Measurements from ENCODE around the gene PLLP. TPM values are rescaled to one million over a fixed set of nuclear protein-coding genes. Genes with fewer than 3 reads are reported as not detected.

The PLLP gene
- total RNA-seq, 1 donor from 2014 or later: 0.30 TPM

- peak within 1 kb of the TSS; percentile 85 for H3K4me3 Mint-ChIP-seq (ENCODE audit: unreplicated experiment)
- no peaks in the 10 kb centered on the region for H3K27me3 Mint-ChIP-seq (ENCODE audit: unreplicated experiment)
- H3K27ac Mint-ChIP-seq (ENCODE audit: unreplicated experiment): peak within 1 kb of the TSS; percentile 98
- peaks cover 17% of the 10 kb centered on the region for H3K4me1 Mint-ChIP-seq (ENCODE audit: unreplicated experiment)
- peak; percentile 99 for DNase-seq (ENCODE audit: extremely low spot score, unreplicated experiment)
- H3K9me3 Mint-ChIP-seq (ENCODE audit: unreplicated experiment): no peaks in the 10 kb centered on the region
- TF ChIP-seq CTCF (IDR thresholded peaks at IDR 0.05): peak; percentile 15
- peaks cover 19% of the 10 kb centered on the region for H3K36me3 Mint-ChIP-seq (ENCODE audit: unreplicated experiment)
These were observed 39.6 kb downstream of the PLLP start, which contains the start of gene ARL2BP for GRCh38 chr16:57244767-57245471. ARL2BP (plus strand) TSS chr16:57245259; CDS start chr16:57245368, 109 bp downstream.

GRCh38 chr16:57244463-57244766 lies 40.1 kb downstream of the PLLP start:
- no peaks in the 10 kb centered on the region for H3K9me3 Mint-ChIP-seq (ENCODE audit: unreplicated experiment)
- no peak for DNase-seq (ENCODE audit: extremely low spot score, unreplicated experiment)
- H3K27ac Mint-ChIP-seq (ENCODE audit: unreplicated experiment): peak overlapping the region; percentile 98
- H3K27me3 Mint-ChIP-seq (ENCODE audit: unreplicated experiment): no peaks in the 10 kb centered on the region
- H3K36me3 Mint-ChIP-seq (ENCODE audit: unreplicated experiment): peaks cover 18% of the 10 kb centered on the region
- TF ChIP-seq CTCF (IDR thresholded peaks at IDR 0.05): no peak
- H3K4me1 Mint-ChIP-seq (ENCODE audit: unreplicated experiment): peaks cover 17% of the 10 kb centered on the region
- H3K4me3 Mint-ChIP-seq (ENCODE audit: unreplicated experiment): peak overlapping the region; percentile 85

DNA sequence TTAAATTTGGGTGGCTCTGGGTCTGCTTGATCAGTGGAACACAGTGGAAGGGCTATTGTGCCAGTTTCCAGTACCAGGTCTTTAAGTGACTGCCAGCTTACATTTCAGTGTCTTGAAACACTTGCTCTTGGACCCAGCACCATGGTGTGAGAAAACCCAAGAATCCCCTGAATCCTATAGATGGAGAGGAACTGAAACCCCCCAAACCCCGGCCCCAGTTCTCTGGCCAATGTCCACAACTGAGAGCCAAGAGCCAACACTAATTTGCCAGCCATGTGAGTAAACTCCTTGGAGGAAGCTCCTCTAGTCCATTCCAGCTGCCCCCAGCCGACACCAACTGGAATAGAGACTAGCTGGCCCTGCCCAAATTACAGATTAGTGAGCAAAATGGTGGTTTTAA lies 41.8 kb downstream of the PLLP start:
- peaks cover 23% of the 10 kb centered on the region for H3K36me3 Mint-ChIP-seq (ENCODE audit: unreplicated experiment)
- H3K4me3 Mint-ChIP-seq (ENCODE audit: unreplicated experiment): no peak overlapping the region
- H3K27ac Mint-ChIP-seq (ENCODE audit: unreplicated experiment): no peak overlapping the region
- peaks cover 17% of the 10 kb centered on the region for H3K4me1 Mint-ChIP-seq (ENCODE audit: unreplicated experiment)
- H3K27me3 Mint-ChIP-seq (ENCODE audit: unreplicated experiment): no peaks in the 10 kb centered on the region
- TF ChIP-seq CTCF (IDR thresholded peaks at IDR 0.05): no peak
- no peaks in the 10 kb centered on the region for H3K9me3 Mint-ChIP-seq (ENCODE audit: unreplicated experiment)
- peak; percentile 64 for DNase-seq (ENCODE audit: extremely low spot score, unreplicated experiment)

GRCh38 chr16:57240851-57241250 lies 43.6 kb downstream of the PLLP start:
- H3K4me1 Mint-ChIP-seq (ENCODE audit: unreplicated experiment): peaks cover 9% of the 10 kb centered on the region
- H3K36me3 Mint-ChIP-seq (ENCODE audit: unreplicated experiment): peaks cover 27% of the 10 kb centered on the region
- H3K4me3 Mint-ChIP-seq (ENCODE audit: unreplicated experiment): no peak overlapping the region
- no peak for DNase-seq (ENCODE audit: extremely low spot score, unreplicated experiment)
- peaks cover 5% of the 10 kb centered on the region for H3K9me3 Mint-ChIP-seq (ENCODE audit: unreplicated experiment)
- H3K27me3 Mint-ChIP-seq (ENCODE audit: unreplicated experiment): no peaks in the 10 kb centered on the region
- peak overlapping the region; percentile 3 for H3K27ac Mint-ChIP-seq (ENCODE audit: unreplicated experiment)
- no peak for TF ChIP-seq CTCF (IDR thresholded peaks at IDR 0.05)

- Mint-ChIP-seq H3K4me3 (ENCODE audit: unreplicated experiment) (no peak overlapping the region), H3K27ac (ENCODE audit: unreplicated experiment) (no peak overlapping the region), H3K27me3 (ENCODE audit: unreplicated experiment) (no peaks in the 10 kb centered on the region), H3K36me3 (ENCODE audit: unreplicated experiment) (peaks cover 38% of the 10 kb centered on the region), H3K4me1 (ENCODE audit: unreplicated experiment) (no peaks in the 10 kb centered on the region), H3K9me3 (ENCODE audit: unreplicated experiment) (peaks cover 5% of the 10 kb centered on the region)
- TF ChIP-seq CTCF (IDR thresholded peaks at IDR 0.05): no peak
- no peak for DNase-seq (ENCODE audit: extremely low spot score, unreplicated experiment)
These were observed 45.4 kb downstream of the PLLP start for GRCh38 chr16:57239107-57239506.
